HEK293T (cell line): ENCODE measurements around the gene CD33.

Source experiments
- ELF4 ChIP-seq: fragments of 450-650 bp; IDR thresholded peaks from 2 replicates; pipeline ENCODE4 v1.6.1; 2017; ENCODE audit warnings: antibody characterized with exemption
- FOXK2 ChIP-seq: fragments of 450-650 bp; IDR thresholded peaks from 2 replicates; pipeline ENCODE4 v1.6.1; 2016; ENCODE audit warnings: mild to moderate bottlenecking
- FOXM1 ChIP-seq: fragments of 450-650 bp; IDR thresholded peaks from 2 replicates; pipeline ENCODE4 v1.6.1; 2017; ENCODE audit warnings: mild to moderate bottlenecking, borderline replicate concordance
- HDGF ChIP-seq: fragments of 450-650 bp; IDR thresholded peaks from 2 replicates; pipeline ENCODE4 v1.6.1; 2017; ENCODE audit warnings: antibody characterized with exemption, borderline replicate concordance
- L3MBTL2 ChIP-seq: fragments of 450-650 bp; conservative IDR thresholded peaks from 2 replicates; pipeline ENCODE4 v1.6.1; 2016; ENCODE audit warnings: mild to moderate bottlenecking
- LEF1 ChIP-seq: fragments of 450-650 bp; IDR thresholded peaks from 2 replicates; pipeline ENCODE4 v1.6.1; 2017; ENCODE audit warnings: mild to moderate bottlenecking, borderline replicate concordance
- SP1 ChIP-seq: fragments of 450-650 bp; IDR thresholded peaks from 2 replicates; pipeline ENCODE4 v1.6.1; 2017
- SUZ12 ChIP-seq: fragments of 450-650 bp; IDR thresholded peaks from 2 replicates; pipeline ENCODE4 v1.6.1; 2016; ENCODE audit warnings: mild to moderate bottlenecking
- ZNF384 ChIP-seq: fragments of 450-650 bp; IDR thresholded peaks from 2 replicates; pipeline ENCODE4 v1.6.1; 2016

- TF ChIP-seq ELF4 (no peak), HDGF (no peak), SP1 (no peak), L3MBTL2 (no peak), LEF1 (no peak), SUZ12 (no peak), FOXM1 (no peak), ZNF384 (no peak), FOXK2 (no peak)
Measured at GRCh38 chr19:51226067-51226466, 1.2 kb downstream of the CD33 start.
